NT2/D1 (cell line): ENCODE results near the gene HOXB7.

Experiments used
- SUZ12 ChIP-seq: IDR thresholded peaks from 2 replicates; pipeline ENCODE4 v1.6.1; 2011; ENCODE audit not compliant: insufficient read length, insufficient read depth; ENCODE audit errors: extremely low read depth
- YY1 ChIP-seq: IDR thresholded peaks from 2 replicates; pipeline ENCODE4 v1.6.1; 2011; ENCODE audit not compliant: insufficient read length, insufficient read depth
- ZNF274 ChIP-seq: IDR thresholded peaks from 2 replicates; pipeline ENCODE4 v1.6.1; 2011; ENCODE audit warnings: mild to moderate bottlenecking, low read depth, low read length

DNA sequence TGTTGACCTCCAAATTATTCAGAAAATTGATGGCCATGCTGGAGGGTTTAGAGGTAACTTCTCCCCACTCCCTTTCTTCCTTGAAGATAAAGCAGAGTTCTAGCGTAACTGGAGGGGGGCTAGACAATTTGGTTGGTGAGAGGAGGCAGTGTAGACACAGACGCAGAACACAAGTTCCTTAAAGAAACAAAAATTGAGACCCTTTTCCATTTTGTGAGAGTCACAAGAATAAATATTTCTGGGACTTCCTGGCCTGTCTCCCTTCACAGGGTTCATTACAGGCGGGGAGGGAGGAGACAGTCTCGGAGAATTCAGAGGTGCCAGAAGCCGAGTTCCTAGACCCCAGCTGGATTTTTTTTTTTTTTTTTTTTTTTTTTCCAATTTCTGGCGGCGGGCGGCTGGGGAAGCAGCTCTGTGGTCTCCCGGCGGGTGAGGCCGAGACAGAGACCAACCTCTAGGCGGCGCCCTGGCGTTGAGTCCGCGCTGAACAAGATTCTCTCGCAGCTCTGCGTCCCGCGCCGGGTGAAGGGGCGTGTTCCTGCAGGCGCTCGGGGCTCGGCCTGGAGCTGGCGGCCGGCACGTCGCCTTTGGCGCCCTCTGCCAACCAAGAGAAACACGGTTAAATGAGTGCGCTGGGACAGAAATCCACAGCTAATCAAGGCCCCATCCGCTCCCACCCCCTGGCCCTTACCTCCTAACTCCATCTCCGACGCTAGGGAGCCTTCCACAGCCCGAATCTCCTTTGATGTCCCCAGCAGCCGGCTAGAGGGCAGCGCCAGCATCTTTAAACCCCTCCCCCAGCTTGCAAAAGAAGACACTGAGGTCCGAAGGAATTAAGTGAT is 25.6 kb upstream of the HOXB7 start:
- TF ChIP-seq YY1, result no peak
- no peak for TF ChIP-seq SUZ12
- TF ChIP-seq ZNF274, result no peak
